Karpas-422 (cell line): Measurements from ENCODE around the gene ASB1. TPM values are rescaled to one million over a fixed set of nuclear protein-coding genes. Genes with fewer than 3 reads are reported as not detected.
A peak's percentile ranks its signal among the peaks of the same experiment; 100 is the strongest.

Source experiments
- DNase-seq: peaks from one replicate; pipeline ENCODE4 v3.0.0-alpha.2; 2015
- H2AFZ ChIP-seq: fragments of 200-600 bp; sonication (generic); 2 replicates; pipeline ENCODE4 v1.6.1; 2014; ENCODE audit warnings: antibody characterized with exemption, low read length, mixed read lengths
- H3K27ac ChIP-seq: fragments of 200-600 bp; sonication (generic); 2 replicates; pipeline ENCODE4 v1.5.1; 2014; ENCODE audit warnings: mild to moderate bottlenecking, low read length, moderate library complexity
- H3K27me3 ChIP-seq: fragments of 200-600 bp; sonication (generic); 2 replicates; pipeline ENCODE4 v1.6.1; 2014; ENCODE audit warnings: low read length, mixed read lengths
- H3K36me3 ChIP-seq: fragments of 200-600 bp; sonication (generic); 2 replicates; pipeline ENCODE4 v1.6.1; 2014; ENCODE audit warnings: low read length, mixed read lengths; ENCODE audit not compliant: insufficient read depth
- H3K4me1 ChIP-seq: fragments of 200-600 bp; sonication (generic); 2 replicates; pipeline ENCODE4 v1.6.1; 2014; ENCODE audit warnings: mild to moderate bottlenecking, low read length, mixed read lengths
- H3K4me2 ChIP-seq: fragments of 200-600 bp; sonication (generic); 2 replicates; pipeline ENCODE4 v1.6.1; 2014; ENCODE audit warnings: low read length, low read depth, mild to moderate bottlenecking; ENCODE audit not compliant: poor library complexity, severe bottlenecking
- H3K4me3 ChIP-seq: fragments of 200-600 bp; sonication (generic); 2 replicates; pipeline ENCODE4 v1.5.1; 2014; ENCODE audit warnings: mild to moderate bottlenecking, antibody characterized with exemption, low read length, mixed read lengths
- H3K79me2 ChIP-seq: fragments of 200-600 bp; sonication (generic); 2 replicates; pipeline ENCODE4 v1.6.1; 2014; ENCODE audit warnings: mild to moderate bottlenecking, low read length, mixed read lengths
- H3K9ac ChIP-seq: fragments of 200-600 bp; sonication (generic); 2 replicates; pipeline ENCODE4 v1.6.0; 2014; ENCODE audit warnings: low read length
- H3K9me2 ChIP-seq: fragments of 200-600 bp; sonication (generic), shearing (Covaris generic); replicated peaks from 2 replicates; pipeline ENCODE4 v1.6.0; 2014; ENCODE audit warnings: mild to moderate bottlenecking, low read length, moderate library complexity; ENCODE audit not compliant: insufficient read depth
- H3K9me3 ChIP-seq: fragments of 300-700, 200-600 bp; sonication (generic); 2 replicates; pipeline ENCODE4 v1.6.1; 2014; ENCODE audit warnings: low read length, mixed read lengths
- H4K20me1 ChIP-seq: fragments of 200-600 bp; sonication (generic); 2 replicates; pipeline ENCODE4 v1.6.1; 2014; ENCODE audit warnings: mild to moderate bottlenecking, antibody characterized with exemption, low read length, low read depth; ENCODE audit not compliant: insufficient read depth
- total RNA-seq: library from RNA; depleted of rRNA; stranded (reverse); fragments of >200 nt; shearing (Covaris generic); gene quantifications from 2 replicates; pipeline ENCODE4 v1.2.3, GENCODE V29; 2014; ENCODE audit warnings: low replicate concordance

The ASB1 gene
- total RNA-seq, 1 experiment from 2014 or later, result 25.1 TPM

GRCh38 chr2:238457927-238458324 is 31.2 kb downstream of the ASB1 start:
- Histone ChIP-seq H3K9me2 (no peaks in the 10 kb centered on the region), H3K36me3 (no peaks in the 10 kb centered on the region; the same call in 1 of the 2 replicates), H3K27me3 (no peaks in the 10 kb centered on the region), H3K4me1 (peaks cover under 1% of the 10 kb centered on the region; the same call in 1 of the 2 replicates), H3K27ac (no peak overlapping the region), H4K20me1 (no peaks in the 10 kb centered on the region), H3K9ac (no peak overlapping the region), H3K4me3 (no peak overlapping the region), H3K4me2 (no peak overlapping the region), H3K79me2 (no peaks in the 10 kb centered on the region), H3K9me3 (peaks cover 11% of the 10 kb centered on the region; the same call in 1 of the 2 replicates), H2AFZ (no peak overlapping the region)
- no peak for DNase-seq

- DNase-seq, result no peak
- H3K9ac ChIP-seq, result no peak overlapping the region
These were observed 31.9 kb downstream of the ASB1 start for GRCh38 chr2:238458651-238459050.

GRCh38 chr2:238459081-238459629 is 32.4 kb downstream of the ASB1 start:
- no peaks in the 10 kb centered on the region for H3K79me2 ChIP-seq
- DNase-seq, result no peak
- H4K20me1 ChIP-seq, result no peaks in the 10 kb centered on the region
- H3K4me1 ChIP-seq, result peaks cover 4% of the 10 kb centered on the region; the same call in 1 of the 2 replicates
- H3K4me3 ChIP-seq, result no peak overlapping the region
- H3K9me2 ChIP-seq, result no peaks in the 10 kb centered on the region
- no peaks in the 10 kb centered on the region for H3K27me3 ChIP-seq
- H3K4me2 ChIP-seq, result no peak overlapping the region
- H3K9ac ChIP-seq, result no peak overlapping the region
- no peaks in the 10 kb centered on the region; the same call in 1 of the 2 replicates for H3K36me3 ChIP-seq
- no peak overlapping the region for H2AFZ ChIP-seq
- no peak overlapping the region for H3K27ac ChIP-seq
- H3K9me3 ChIP-seq, result peaks cover 11% of the 10 kb centered on the region; the same call in 1 of the 2 replicates

More at GRCh38 chr2:238458651-238459050, 31.9 kb downstream of the ASB1 start:
- Histone ChIP-seq H3K9me2 (no peaks in the 10 kb centered on the region), H3K27ac (no peak overlapping the region), H4K20me1 (no peaks in the 10 kb centered on the region), H3K4me1 (peaks cover 4% of the 10 kb centered on the region; the same call in 1 of the 2 replicates), H3K4me3 (no peak overlapping the region), H3K36me3 (no peaks in the 10 kb centered on the region; the same call in 1 of the 2 replicates), H3K9me3 (peaks cover 11% of the 10 kb centered on the region; the same call in 1 of the 2 replicates), H3K4me2 (no peak overlapping the region), H2AFZ (no peak overlapping the region), H3K27me3 (no peaks in the 10 kb centered on the region), H3K79me2 (no peaks in the 10 kb centered on the region)

- Histone ChIP-seq H3K36me3 (no peaks in the 10 kb centered on the region), H3K9ac (no peak overlapping the region), H3K9me2 (no peaks in the 10 kb centered on the region), H3K27me3 (no peaks in the 10 kb centered on the region), H3K4me1 (peaks cover 4% of the 10 kb centered on the region; the same call in 1 of the 2 replicates), H3K4me3 (no peak overlapping the region), H2AFZ (no peak overlapping the region), H3K9me3 (peaks cover 4% of the 10 kb centered on the region; the same call in 1 of the 2 replicates), H3K79me2 (no peaks in the 10 kb centered on the region), H4K20me1 (no peaks in the 10 kb centered on the region), H3K4me2 (no peak overlapping the region), H3K27ac (no peak overlapping the region)
- no peak for DNase-seq
These were observed 34.3 kb downstream of the ASB1 start for GRCh38 chr2:238461051-238461450.

GRCh38 chr2:238461491-238461890 is 34.8 kb downstream of the ASB1 start:
- H3K27ac ChIP-seq, result no peak overlapping the region
- no peak overlapping the region for H3K9ac ChIP-seq
- no peaks in the 10 kb centered on the region for H4K20me1 ChIP-seq
- no peaks in the 10 kb centered on the region for H3K27me3 ChIP-seq
- H3K9me3 ChIP-seq, result no peaks in the 10 kb centered on the region; the same call in 1 of the 2 replicates
- no peak overlapping the region for H3K4me2 ChIP-seq
- H3K36me3 ChIP-seq, result no peaks in the 10 kb centered on the region
- DNase-seq, result no peak
- H3K79me2 ChIP-seq, result no peaks in the 10 kb centered on the region
- H3K4me1 ChIP-seq, result peaks cover 4% of the 10 kb centered on the region; the same call in 1 of the 2 replicates
- H3K9me2 ChIP-seq, result no peaks in the 10 kb centered on the region
- H3K4me3 ChIP-seq, result no peak overlapping the region
- no peak overlapping the region for H2AFZ ChIP-seq

- H4K20me1 ChIP-seq, result no peaks in the 10 kb centered on the region
- no peaks in the 10 kb centered on the region for H3K36me3 ChIP-seq
- H2AFZ ChIP-seq, result no peak overlapping the region
- H3K4me3 ChIP-seq, result no peak overlapping the region
- no peak overlapping the region for H3K27ac ChIP-seq
- peaks cover 4% of the 10 kb centered on the region; the same call in 1 of the 2 replicates for H3K4me1 ChIP-seq
- no peak overlapping the region for H3K4me2 ChIP-seq
- no peaks in the 10 kb centered on the region; the same call in 1 of the 2 replicates for H3K9me3 ChIP-seq
- H3K79me2 ChIP-seq, result no peaks in the 10 kb centered on the region
- no peak overlapping the region for H3K9ac ChIP-seq
- DNase-seq, result no peak
- no peaks in the 10 kb centered on the region for H3K9me2 ChIP-seq
- no peaks in the 10 kb centered on the region for H3K27me3 ChIP-seq
These were observed 35.2 kb downstream of the ASB1 start for GRCh38 chr2:238461916-238462315.

GRCh38 chr2:238462782-238463396 is 36.2 kb downstream of the ASB1 start:
- H3K9me3 ChIP-seq, result no peaks in the 10 kb centered on the region
- H3K4me2 ChIP-seq, result no peak overlapping the region
- no peaks in the 10 kb centered on the region for H3K79me2 ChIP-seq
- H3K36me3 ChIP-seq, result no peaks in the 10 kb centered on the region
- H3K27me3 ChIP-seq, result no peaks in the 10 kb centered on the region
- H2AFZ ChIP-seq, result no peak overlapping the region
- H3K4me1 ChIP-seq, result peaks cover 4% of the 10 kb centered on the region; the same call in 1 of the 2 replicates
- no peak overlapping the region for H3K27ac ChIP-seq
- H4K20me1 ChIP-seq, result no peaks in the 10 kb centered on the region
- H3K4me3 ChIP-seq, result no peak overlapping the region
- H3K9ac ChIP-seq, result no peak overlapping the region
- no peaks in the 10 kb centered on the region for H3K9me2 ChIP-seq
- DNase-seq, result peak; percentile 86

- no peak overlapping the region for H3K9ac ChIP-seq
- H3K9me3 ChIP-seq, result no peaks in the 10 kb centered on the region
- H3K27ac ChIP-seq, result no peak overlapping the region
- H3K9me2 ChIP-seq, result no peaks in the 10 kb centered on the region
- no peaks in the 10 kb centered on the region for H3K27me3 ChIP-seq
- no peak overlapping the region for H2AFZ ChIP-seq
- H4K20me1 ChIP-seq, result no peaks in the 10 kb centered on the region
- H3K79me2 ChIP-seq, result no peaks in the 10 kb centered on the region
- DNase-seq, result no peak
- no peak overlapping the region for H3K4me3 ChIP-seq
- no peak overlapping the region for H3K4me2 ChIP-seq
- H3K36me3 ChIP-seq, result no peaks in the 10 kb centered on the region
- peaks cover 4% of the 10 kb centered on the region; the same call in 1 of the 2 replicates for H3K4me1 ChIP-seq
These were observed 37.7 kb downstream of the ASB1 start for GRCh38 chr2:238464389-238464788.
